MM.1S (cell line): Measurements from ENCODE around the gene TIMM21.
A peak's percentile ranks its signal among the peaks of the same experiment; 100 is the strongest.

ENCODE experiments used
- DNase-seq: peaks from one replicate; pipeline ENCODE4 v3.0.0-alpha.2; 2015
- H2AFZ ChIP-seq: fragments of 300-600 bp; sonication (generic); 2 replicates; pipeline ENCODE4 v1.6.0; 2016; ENCODE audit warnings: antibody characterized with exemption, low read length
- H3F3A ChIP-seq: fragments of 300-600 bp; sonication (generic); 2 replicates; pipeline ENCODE4 v1.6.1; 2016; ENCODE audit warnings: mild to moderate bottlenecking, antibody characterized with exemption, low read length, moderate library complexity, mixed read lengths; ENCODE audit not compliant: insufficient read depth
- H3K27ac ChIP-seq: fragments of 300-600 bp; sonication (generic); 2 replicates; pipeline ENCODE4 v1.5.1; 2016; ENCODE audit warnings: mild to moderate bottlenecking, low read length
- H3K27me3 ChIP-seq: fragments of 300-600 bp; sonication (generic); replicated peaks from 2 replicates; pipeline ENCODE4 v1.6.0; 2016; ENCODE audit warnings: low read length; ENCODE audit not compliant: insufficient read depth
- H3K36me3 ChIP-seq: fragments of 300-600 bp; sonication (generic); replicated peaks from 2 replicates; pipeline ENCODE4 v1.6.1; 2016; ENCODE audit warnings: mild to moderate bottlenecking, low read length, mixed read lengths; ENCODE audit not compliant: insufficient read depth
- H3K4me1 ChIP-seq: fragments of 300-600 bp; sonication (generic); 2 replicates; pipeline ENCODE4 v1.6.1; 2016; ENCODE audit warnings: low read length, mixed read lengths
- H3K4me2 ChIP-seq: fragments of 300-600 bp; sonication (generic); 2 replicates; pipeline ENCODE4 v1.6.0; 2016; ENCODE audit warnings: low read depth, low read length
- H3K4me3 ChIP-seq: fragments of 300-600 bp; sonication (generic); 2 replicates; pipeline ENCODE4 v1.5.1; 2016; ENCODE audit warnings: low read length, mixed read lengths
- H3K79me2 ChIP-seq: fragments of 300-600 bp; sonication (generic); 2 replicates; pipeline ENCODE4 v1.6.1; 2016; ENCODE audit warnings: mixed run types, low read length, mixed read lengths
- H3K9ac ChIP-seq: fragments of 300-600 bp; sonication (generic); 2 replicates; pipeline ENCODE4 v1.6.1; 2016; ENCODE audit warnings: low read length, mixed read lengths
- H3K9me2 ChIP-seq: fragments of 300-600 bp; sonication (generic); replicated peaks from 2 replicates; pipeline ENCODE4 v1.6.1; 2016; ENCODE audit warnings: mild to moderate bottlenecking, low read length, mixed read lengths; ENCODE audit not compliant: insufficient read depth
- H3K9me3 ChIP-seq: fragments of 300-600 bp; sonication (generic); replicated peaks from 2 replicates; pipeline ENCODE4 v1.6.1; 2016; ENCODE audit warnings: mild to moderate bottlenecking, low read length, mixed read lengths; ENCODE audit not compliant: insufficient read depth
- H4K20me1 ChIP-seq: fragments of 300-600 bp; sonication (generic); 2 replicates; pipeline ENCODE4 v1.6.1; 2016; ENCODE audit warnings: mild to moderate bottlenecking, low read length, moderate library complexity, mixed read lengths; ENCODE audit not compliant: insufficient read depth
- EZH2 ChIP-seq: fragments of 300-600 bp; sonication (generic); optimal IDR thresholded peaks from 2 replicates; pipeline ENCODE3; 2017; ENCODE audit warnings: low read depth, mild to moderate bottlenecking, antibody characterized with exemption, low read length, mixed read lengths
- EZH2phosphoT487 ChIP-seq: fragments of 300-600 bp; sonication (generic); IDR thresholded peaks from 2 replicates; pipeline ENCODE4 v1.6.1; 2018; ENCODE audit warnings: antibody characterized with exemption, low read length
- TF ChIP-seq, protein P1 (sequence below): fragments of 300-600 bp; sonication (generic); IDR thresholded peaks from 2 replicates; pipeline ENCODE4 v1.5.1; 2016; ENCODE audit warnings: antibody characterized with exemption, low read length, mixed read lengths

The TIMM21 gene

DNA sequence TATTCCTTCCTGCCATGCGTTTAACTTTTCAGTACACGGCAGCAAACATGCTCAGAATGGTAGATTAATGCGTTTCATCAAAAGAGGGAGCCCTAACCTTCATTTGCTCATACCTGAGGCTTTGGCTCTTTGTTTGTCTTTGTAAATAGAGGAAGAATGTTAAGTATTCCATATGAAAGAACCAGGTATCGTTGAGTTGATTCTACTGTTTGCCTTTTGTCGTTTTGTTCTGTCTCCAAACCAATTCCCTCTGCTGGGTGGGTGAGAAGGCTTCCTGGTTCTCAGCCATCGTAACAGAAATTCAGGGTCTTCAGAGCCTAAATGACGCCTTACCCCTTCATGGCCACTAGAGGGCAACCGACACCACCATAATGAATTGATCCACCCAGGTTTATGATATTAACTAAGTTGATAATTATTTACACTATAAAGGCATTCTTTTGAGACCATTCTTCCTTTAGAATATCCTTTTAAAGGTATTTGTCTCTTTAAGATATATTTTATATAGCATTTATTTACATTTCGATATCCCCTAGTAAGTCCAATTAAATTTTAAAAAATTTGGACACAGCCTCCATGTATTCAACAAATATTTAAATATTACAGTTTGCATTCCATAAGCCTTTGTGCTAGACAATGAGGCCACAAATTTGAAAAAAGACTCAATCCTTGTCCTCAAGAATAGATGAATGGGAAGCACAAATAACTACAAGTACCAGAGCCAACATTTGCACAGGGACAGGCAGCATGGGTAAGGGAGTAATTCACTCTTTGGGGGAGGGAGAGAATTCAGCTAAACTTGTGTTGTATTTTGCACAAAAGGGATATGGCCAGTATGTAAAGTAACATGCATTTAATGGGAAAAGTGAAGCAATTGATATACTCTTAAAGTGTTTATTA is 48.1 kb downstream of the TIMM21 start:
- no peak for TF ChIP-seq EZH2
- TF ChIP-seq, protein P1, sequence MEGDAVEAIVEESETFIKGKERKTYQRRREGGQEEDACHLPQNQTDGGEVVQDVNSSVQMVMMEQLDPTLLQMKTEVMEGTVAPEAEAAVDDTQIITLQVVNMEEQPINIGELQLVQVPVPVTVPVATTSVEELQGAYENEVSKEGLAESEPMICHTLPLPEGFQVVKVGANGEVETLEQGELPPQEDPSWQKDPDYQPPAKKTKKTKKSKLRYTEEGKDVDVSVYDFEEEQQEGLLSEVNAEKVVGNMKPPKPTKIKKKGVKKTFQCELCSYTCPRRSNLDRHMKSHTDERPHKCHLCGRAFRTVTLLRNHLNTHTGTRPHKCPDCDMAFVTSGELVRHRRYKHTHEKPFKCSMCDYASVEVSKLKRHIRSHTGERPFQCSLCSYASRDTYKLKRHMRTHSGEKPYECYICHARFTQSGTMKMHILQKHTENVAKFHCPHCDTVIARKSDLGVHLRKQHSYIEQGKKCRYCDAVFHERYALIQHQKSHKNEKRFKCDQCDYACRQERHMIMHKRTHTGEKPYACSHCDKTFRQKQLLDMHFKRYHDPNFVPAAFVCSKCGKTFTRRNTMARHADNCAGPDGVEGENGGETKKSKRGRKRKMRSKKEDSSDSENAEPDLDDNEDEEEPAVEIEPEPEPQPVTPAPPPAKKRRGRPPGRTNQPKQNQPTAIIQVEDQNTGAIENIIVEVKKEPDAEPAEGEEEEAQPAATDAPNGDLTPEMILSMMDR: peak; percentile 87
- H3K9ac ChIP-seq: no peak overlapping the region; the same call in 1 of the 2 replicates
- no peaks in the 10 kb centered on the region for H3F3A ChIP-seq
- H3K4me3 ChIP-seq: peak overlapping the region; percentile 70
- no peaks in the 10 kb centered on the region for H3K27me3 ChIP-seq
- H3K36me3 ChIP-seq: no peaks in the 10 kb centered on the region
- peak; percentile 61 for DNase-seq
- no peaks in the 10 kb centered on the region for H3K9me3 ChIP-seq
- no peaks in the 10 kb centered on the region for H4K20me1 ChIP-seq
- H3K9me2 ChIP-seq: no peaks in the 10 kb centered on the region
- H3K27ac ChIP-seq: no peak overlapping the region
- peak overlapping the region; percentile 93 for H2AFZ ChIP-seq
- H3K4me1 ChIP-seq: peaks cover 4% of the 10 kb centered on the region; the same call in 1 of the 2 replicates
- H3K79me2 ChIP-seq: no peaks in the 10 kb centered on the region
- peak overlapping the region; percentile 77 for H3K4me2 ChIP-seq

DNA sequence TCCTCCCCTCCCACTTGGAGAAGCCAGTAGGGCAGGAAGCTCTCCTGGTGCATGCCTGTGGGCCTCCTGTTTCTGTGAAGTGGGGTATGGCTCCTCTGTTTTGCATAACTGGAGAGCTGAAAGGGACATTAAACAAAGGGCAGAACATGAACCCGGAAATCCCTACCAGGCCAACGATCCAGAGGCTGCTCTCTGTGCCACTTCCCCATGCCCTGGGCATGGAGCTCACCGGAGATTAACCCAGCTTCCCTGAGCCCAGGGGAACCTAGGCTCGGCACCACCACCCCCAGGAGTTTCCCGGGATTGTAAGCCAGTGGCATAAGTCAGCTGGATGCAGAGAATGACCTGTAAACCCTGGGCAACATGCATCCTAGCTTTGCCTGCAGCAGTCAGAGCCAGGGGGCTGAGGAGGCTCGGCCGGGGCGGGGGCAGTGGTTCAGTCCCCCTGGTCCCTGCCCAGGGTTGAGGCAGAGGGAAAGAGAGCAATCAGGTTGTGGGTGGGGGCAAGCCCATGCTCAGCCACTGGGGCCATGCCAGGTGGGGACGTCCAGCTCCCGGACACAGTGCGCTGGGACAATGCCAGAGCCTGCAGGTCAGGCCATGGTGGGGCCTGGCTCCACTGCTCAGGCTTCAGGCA is 49.5 kb downstream of the TIMM21 start:
- Histone ChIP-seq H3K9me2 (no peaks in the 10 kb centered on the region), H3K27ac (no peak overlapping the region), H3F3A (no peaks in the 10 kb centered on the region), H3K79me2 (no peaks in the 10 kb centered on the region), H3K9ac (no peak overlapping the region), H3K27me3 (no peaks in the 10 kb centered on the region), H3K9me3 (no peaks in the 10 kb centered on the region), H3K4me3 (no peak overlapping the region), H3K36me3 (no peaks in the 10 kb centered on the region), H3K4me2 (no peak overlapping the region), H4K20me1 (no peaks in the 10 kb centered on the region), H3K4me1 (peaks cover 4% of the 10 kb centered on the region; the same call in 1 of the 2 replicates), H2AFZ (0 out of 2 replicates have a peak overlapping the region, but pooled peaks have one; percentile 9)
- TF ChIP-seq, protein P1: no peak
- TF ChIP-seq EZH2 (no peak), EZH2phosphoT487 (no peak)
- no peak for DNase-seq

DNA sequence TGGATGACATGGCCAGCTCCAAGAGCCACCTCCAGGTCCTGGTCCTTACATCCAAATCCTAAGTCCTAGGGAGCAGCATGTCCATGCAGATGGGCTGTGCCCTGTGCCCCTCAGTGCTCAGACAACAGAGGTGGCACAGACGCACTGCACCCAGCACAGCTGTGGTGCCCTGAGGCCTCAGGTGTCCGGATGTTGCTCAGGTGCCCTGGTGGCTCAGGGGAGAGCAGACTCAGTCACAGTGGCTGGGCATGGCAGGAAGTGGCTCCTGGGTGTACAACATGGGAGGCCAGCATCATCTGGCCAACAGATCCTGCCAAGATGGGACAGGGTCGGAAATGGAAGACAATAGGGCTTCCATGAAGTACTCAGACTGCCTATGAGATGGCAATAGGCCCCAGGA is 50.1 kb downstream of the TIMM21 start:
- no peak for DNase-seq
- Histone ChIP-seq H2AFZ (no peak overlapping the region), H3K4me2 (no peak overlapping the region), H3K9ac (no peak overlapping the region), H3K79me2 (no peaks in the 10 kb centered on the region), H3K27me3 (no peaks in the 10 kb centered on the region), H3K4me3 (no peak overlapping the region), H3K27ac (no peak overlapping the region), H3F3A (no peaks in the 10 kb centered on the region), H3K4me1 (peaks cover 4% of the 10 kb centered on the region; the same call in 1 of the 2 replicates), H3K9me2 (no peaks in the 10 kb centered on the region), H3K9me3 (no peaks in the 10 kb centered on the region), H4K20me1 (no peaks in the 10 kb centered on the region), H3K36me3 (no peaks in the 10 kb centered on the region)
- TF ChIP-seq EZH2phosphoT487: no peak
- no peak for TF ChIP-seq EZH2
- TF ChIP-seq, protein P1: no peak
